Choroid plexus epithelial cell (primary cell): Measurements from ENCODE around the gene VIL1.

Experiments used
- DNase-seq: peaks from one replicate; pipeline ENCODE4 v3.0.0-alpha.2; 2010; ENCODE audit warnings: low read depth
- H3K4me3 ChIP-seq: 2 replicates; pipeline ENCODE4 v1.5.1; 2011; ENCODE audit warnings: low read depth, mild to moderate bottlenecking, control low read depth, low read length, moderate library complexity
- TF ChIP-seq, protein P1 (sequence below): conservative IDR thresholded peaks from 2 replicates; pipeline ENCODE4 v1.5.1; 2011; ENCODE audit warnings: low read depth, mild to moderate bottlenecking, control low read depth, inconsistent platforms, low read length, moderate library complexity

VIL1 gene

DNA sequence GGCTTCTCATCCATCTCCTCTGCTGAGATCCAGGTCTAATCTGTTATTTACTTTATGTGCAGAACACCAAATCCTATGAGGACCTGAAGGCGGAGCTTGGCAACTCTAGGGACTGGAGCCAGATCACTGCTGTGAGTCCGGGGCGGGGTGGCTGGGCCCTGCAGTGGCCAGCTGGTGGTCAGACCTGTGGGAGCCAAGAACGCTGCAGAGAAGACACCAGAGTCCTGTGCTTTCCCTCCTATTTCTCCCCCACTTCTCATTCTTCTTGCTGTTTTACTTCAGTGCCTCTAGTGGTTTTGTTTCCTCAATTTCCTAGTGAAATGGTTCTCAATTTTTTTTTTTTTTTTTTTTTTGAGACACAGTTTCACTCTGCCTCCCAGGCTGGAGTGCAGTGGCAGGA lies 19.7 kb downstream of the VIL1 start:
- DNase-seq, result peak; percentile 45
- TF ChIP-seq, protein P1, sequence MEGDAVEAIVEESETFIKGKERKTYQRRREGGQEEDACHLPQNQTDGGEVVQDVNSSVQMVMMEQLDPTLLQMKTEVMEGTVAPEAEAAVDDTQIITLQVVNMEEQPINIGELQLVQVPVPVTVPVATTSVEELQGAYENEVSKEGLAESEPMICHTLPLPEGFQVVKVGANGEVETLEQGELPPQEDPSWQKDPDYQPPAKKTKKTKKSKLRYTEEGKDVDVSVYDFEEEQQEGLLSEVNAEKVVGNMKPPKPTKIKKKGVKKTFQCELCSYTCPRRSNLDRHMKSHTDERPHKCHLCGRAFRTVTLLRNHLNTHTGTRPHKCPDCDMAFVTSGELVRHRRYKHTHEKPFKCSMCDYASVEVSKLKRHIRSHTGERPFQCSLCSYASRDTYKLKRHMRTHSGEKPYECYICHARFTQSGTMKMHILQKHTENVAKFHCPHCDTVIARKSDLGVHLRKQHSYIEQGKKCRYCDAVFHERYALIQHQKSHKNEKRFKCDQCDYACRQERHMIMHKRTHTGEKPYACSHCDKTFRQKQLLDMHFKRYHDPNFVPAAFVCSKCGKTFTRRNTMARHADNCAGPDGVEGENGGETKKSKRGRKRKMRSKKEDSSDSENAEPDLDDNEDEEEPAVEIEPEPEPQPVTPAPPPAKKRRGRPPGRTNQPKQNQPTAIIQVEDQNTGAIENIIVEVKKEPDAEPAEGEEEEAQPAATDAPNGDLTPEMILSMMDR, result peak; percentile 1
- no peak overlapping the region for H3K4me3 ChIP-seq

DNA sequence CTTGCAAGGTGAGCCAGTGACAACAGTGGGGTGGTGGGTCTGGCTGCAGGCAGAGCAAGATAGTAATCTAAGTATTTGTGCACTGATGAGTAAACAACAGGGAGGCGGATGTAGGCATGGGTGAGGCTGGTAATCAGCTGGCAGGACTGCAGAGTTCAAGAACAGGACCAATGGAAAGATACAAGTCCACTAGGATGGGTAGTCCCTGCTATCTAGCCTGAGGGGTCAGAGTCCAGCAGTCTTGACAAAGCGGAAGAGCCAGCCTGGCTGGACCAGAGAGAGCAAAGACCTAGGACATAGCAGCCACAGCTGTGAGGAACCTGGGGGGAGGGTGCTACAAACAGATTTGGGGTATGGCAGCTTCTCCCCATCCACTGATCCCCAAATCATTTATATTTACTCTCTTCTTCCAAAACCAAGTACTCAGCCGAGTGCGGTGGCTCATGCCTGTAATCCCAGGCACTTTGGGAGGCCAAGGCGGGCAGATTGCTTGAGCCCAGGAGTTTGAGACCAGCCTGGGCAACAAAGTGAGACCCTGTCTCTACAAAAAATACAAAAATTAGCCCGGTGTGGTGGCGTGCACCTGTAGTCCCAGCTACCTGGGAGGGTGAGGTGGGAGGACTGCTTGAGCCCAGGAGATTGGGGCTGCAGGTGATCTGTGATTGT lies 25.9 kb downstream of the VIL1 start:
- no peak for DNase-seq
- no peak overlapping the region for H3K4me3 ChIP-seq
- TF ChIP-seq, protein P1, result no peak

DNA sequence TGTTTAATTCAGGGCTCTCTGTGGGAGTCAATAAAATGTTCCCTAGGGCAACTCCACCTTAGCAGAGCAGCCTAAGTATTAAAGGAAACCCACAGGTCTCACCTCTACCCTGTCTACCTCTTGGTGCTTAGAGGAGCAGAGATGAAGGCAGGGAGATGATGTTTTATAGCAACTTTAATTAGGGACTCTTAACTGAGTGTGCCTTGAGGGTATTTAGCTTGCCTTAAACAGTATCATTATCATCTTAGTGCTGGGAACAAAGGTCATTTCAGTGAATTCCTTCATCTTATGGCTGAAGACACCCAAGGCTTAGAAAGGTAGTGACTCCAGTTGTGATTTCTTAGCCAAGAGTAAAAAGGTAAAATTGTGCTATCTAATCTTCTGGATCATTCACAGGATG lies 26.7 kb downstream of the VIL1 start:
- TF ChIP-seq, protein P1, result no peak
- H3K4me3 ChIP-seq, result no peak overlapping the region
- no peak for DNase-seq

DNA sequence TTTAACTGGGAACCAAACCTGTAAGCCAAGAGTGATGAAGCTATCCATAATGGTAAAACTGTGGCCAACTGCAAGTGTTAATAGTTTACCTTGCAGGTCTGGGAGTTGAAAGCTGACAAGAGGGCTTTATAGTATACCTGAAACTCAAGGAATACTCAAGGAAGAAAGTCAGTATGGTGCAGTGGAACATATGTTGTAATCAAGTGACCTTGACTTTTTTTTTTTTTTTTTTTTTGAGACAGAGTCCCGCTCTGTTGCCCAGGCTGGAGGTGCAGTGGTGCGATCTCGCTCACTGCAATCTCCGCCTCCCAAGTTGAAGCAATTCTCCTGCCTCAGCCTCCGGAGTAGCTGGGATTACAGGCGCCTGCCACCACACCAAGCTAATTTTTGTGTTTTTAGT lies 27.6 kb downstream of the VIL1 start:
- TF ChIP-seq, protein P1, result no peak
- no peak overlapping the region for H3K4me3 ChIP-seq
- DNase-seq, result no peak

DNA sequence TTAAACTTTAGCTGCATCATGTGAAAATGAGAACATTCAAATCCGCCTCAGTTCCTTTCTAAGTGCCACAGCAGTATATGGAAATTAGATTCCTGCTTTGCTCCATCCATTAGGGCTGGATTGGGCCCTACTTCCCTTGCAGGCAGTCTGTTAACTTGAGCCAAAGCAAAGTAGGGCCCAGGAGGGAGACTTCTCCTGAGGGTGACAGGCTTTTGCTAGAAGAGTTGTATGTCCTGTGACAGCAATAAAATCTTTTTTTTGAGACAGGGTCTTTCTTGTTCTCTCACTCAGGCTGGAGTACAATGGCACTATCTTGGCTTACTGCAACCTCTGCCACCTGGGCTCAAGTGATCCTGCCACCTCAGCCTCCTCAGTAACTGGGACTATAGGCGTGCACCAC lies 28.1 kb downstream of the VIL1 start:
- TF ChIP-seq, protein P1, result no peak
- no peak for DNase-seq
- H3K4me3 ChIP-seq, result no peak overlapping the region

DNA sequence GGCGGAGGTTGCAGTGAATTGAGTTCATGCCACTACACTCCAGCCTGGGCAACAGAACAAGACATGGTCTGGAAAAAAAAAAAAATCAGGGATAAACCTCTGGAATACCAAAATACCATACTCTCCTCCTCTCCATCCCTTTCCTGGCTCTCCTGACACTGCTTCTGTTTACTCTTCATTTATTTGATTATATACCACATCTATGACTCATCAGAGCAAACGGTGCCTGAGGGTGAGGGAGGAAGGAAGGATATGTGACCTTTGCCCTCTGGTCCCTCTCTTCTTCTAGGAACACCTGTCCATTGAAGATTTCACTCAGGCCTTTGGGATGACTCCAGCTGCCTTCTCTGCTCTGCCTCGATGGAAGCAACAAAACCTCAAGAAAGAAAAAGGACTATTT lies 30.0 kb downstream of the VIL1 start:
- peak; percentile 20 for DNase-seq
- TF ChIP-seq, protein P1, result no peak

DNA sequence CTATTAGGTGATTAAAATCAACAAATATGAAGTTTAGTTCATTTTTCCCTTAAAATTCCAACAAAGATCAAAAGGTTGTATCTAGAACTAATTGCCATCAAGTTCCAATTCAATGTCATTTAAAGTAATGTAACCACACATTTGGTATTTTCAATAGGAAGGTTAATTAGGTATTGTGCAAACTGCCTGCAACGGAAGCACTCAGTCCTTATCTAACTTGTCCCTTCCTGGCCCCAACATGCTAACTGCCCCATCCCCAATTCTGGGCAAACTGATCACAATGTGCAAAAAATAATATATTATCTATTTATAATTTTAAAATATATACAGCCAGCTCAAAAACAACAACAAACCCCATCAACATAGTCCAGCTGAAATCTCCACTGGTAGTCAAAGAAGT lies 33.2 kb downstream of the VIL1 start:
- TF ChIP-seq, protein P1, result no peak
- DNase-seq, result no peak
- H3K4me3 ChIP-seq, result no peak overlapping the region

More for the DNA sequence above, 30.0 kb downstream of the VIL1 start:
- H3K4me3 ChIP-seq, result no peak overlapping the region
